ENCODE measurements around the gene TNNI3.

Gene TNNI3

DNA sequence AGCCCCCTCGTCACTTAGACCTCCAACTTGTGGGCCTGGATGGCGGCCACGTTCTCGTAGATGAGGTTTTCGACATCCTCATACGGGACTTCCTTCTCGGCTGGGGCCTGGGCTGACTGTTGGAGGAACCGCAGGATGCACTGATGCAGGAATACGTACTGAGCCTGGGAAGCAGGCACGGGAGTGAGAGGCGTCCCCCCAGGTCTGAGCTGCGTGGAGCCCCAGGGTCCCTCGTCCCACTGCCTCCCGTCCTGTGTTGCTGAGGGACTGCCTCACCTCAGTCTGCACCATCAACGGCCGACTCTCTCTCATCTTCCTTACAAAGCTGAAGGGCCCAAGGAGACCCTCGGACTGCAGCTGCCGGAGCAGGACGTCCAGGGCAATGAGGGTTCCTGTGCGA lies 24.2 kb upstream of the TNNI3 start:
- H3K27me3 ChIP-seq, result peaks cover 7 to 86% of the 10 kb centered on the region in 2 donors
- no peak for DNase-seq
- H3K36me3 ChIP-seq, result no peaks in the 10 kb centered on the region
- peaks cover 0 to 16% (median 13%) of the 10 kb centered on the region in 4 donors for H3K4me1 ChIP-seq
- TF ChIP-seq, protein P1, sequence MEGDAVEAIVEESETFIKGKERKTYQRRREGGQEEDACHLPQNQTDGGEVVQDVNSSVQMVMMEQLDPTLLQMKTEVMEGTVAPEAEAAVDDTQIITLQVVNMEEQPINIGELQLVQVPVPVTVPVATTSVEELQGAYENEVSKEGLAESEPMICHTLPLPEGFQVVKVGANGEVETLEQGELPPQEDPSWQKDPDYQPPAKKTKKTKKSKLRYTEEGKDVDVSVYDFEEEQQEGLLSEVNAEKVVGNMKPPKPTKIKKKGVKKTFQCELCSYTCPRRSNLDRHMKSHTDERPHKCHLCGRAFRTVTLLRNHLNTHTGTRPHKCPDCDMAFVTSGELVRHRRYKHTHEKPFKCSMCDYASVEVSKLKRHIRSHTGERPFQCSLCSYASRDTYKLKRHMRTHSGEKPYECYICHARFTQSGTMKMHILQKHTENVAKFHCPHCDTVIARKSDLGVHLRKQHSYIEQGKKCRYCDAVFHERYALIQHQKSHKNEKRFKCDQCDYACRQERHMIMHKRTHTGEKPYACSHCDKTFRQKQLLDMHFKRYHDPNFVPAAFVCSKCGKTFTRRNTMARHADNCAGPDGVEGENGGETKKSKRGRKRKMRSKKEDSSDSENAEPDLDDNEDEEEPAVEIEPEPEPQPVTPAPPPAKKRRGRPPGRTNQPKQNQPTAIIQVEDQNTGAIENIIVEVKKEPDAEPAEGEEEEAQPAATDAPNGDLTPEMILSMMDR (IDR thresholded peaks at IDR 0.05), result no peak
- no peaks in the 10 kb centered on the region for H3K9me3 ChIP-seq
- intact Hi-C loops (cut with DNase I; ENCODE audit: low total_unique reads), result no loop called here
- H3K4me3 ChIP-seq, result no peak overlapping the region
- no peak overlapping the region for H3K27ac ChIP-seq

DNA sequence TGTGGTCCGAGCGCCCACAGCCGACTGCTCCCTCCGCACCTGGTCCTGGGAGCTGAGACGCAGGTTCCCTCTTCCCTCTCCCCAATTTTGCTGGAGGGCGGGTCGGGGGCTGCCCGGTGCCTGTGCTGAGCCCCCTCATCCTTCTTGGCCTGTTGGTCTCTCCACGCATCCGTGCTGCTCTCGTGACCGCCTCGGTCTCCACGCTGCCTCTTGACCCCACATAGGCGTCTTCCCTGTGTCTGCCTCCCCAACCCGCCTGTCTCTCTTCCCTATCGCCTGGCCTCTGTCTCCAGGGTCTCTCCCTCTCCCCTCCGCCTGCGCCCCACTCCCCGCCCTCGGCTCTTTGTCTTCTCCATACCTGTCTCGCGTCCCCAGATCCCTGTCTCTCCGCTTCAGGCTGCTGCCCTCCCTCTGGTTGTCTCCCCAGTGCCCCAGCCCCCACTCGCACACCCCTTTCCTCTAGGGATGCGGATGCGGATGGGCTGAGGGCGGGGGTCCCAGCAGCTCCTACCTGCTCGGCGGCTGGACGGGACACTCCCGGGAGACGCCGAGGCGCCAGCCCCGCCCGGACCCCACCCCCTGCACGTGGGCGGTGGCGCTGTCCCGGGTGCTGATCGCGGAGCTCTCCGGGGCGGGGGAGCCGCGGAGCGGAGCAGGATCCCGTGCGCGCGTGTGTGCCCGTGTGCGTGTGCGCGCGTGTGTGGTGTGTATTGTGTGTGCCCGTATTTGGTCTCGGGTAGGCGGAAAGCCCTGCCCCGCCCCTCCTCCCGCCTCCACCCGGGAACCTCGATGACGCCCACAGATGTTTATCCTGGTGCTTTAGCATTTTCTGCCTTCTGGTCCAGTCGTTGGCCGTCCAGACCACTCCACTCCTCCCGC lies 22.3 kb upstream of the TNNI3 start, which contains the start of gene SYT5:
Gene SYT5, minus strand, starts transcription at position 684 of the 879 bp plus-strand sequence. CDS start 1,248 bp downstream, outside the sequence.
- TF ChIP-seq, protein P1 (IDR thresholded peaks at IDR 0.05), result no peak
- no peaks in the 10 kb centered on the region for H3K36me3 ChIP-seq
- peaks cover 0 to 18% (median 14%) of the 10 kb centered on the region in 4 donors for H3K4me1 ChIP-seq
- no peak within 1 kb of the TSS for H3K27ac ChIP-seq
- intact Hi-C loops (cut with DNase I; ENCODE audit: low total_unique reads), result no loop called here
- no peaks in the 10 kb centered on the region for H3K9me3 ChIP-seq
- DNase-seq, result no peak
- H3K27me3 ChIP-seq, result peaks cover 7 to 89% of the 10 kb centered on the region in 2 donors
- H3K4me3 ChIP-seq, result peak within 1 kb of the TSS; percentile 24 to 26

DNA sequence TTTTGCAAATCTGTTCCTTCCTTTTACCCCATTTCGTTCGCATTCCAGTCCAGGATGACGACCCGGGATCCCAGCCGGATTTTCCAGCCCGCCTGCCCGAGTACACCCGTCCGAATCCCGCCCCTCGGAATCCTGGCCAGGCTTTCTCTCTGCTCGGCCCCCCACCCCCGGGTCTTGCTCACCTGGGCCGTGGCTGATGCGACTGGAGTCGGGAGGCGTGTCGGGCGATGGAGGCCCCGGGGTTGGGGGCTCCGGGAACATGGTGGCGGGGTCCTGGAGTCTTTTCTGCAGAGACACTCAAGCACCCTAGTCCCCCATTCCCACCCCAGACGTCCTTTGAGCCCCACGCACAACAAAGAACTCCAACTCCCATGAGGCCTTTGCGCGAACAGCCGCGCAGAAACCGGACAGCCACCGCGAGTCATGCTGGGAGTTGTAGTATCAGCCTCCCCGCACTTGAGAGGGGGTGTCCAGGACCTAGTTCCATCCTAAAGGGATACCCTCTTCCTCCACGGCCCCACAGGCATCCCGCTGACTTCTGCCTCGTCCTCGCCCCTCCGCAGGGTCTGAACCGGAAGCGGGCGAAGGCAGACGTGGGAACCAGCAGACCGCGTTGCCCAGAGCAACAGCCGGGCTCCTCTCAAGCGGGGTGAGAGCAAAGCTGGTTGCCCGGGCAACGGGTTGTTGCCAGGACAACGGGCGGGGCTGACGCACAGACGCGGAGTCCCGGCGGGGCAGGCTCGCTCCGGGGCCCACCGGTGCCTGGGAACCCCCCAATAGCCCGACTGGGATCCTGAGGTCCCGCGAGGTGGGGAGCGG lies 21.5 kb upstream of the TNNI3 start:
- no peaks in the 10 kb centered on the region for H3K9me3 ChIP-seq
- intact Hi-C loops (cut with DNase I; ENCODE audit: low total_unique reads), result no loop called here
- H3K27me3 ChIP-seq, result peaks cover 7 to 97% of the 10 kb centered on the region in 2 donors
- peaks cover 0 to 19% (median 16%) of the 10 kb centered on the region in 4 donors for H3K4me1 ChIP-seq
- H3K36me3 ChIP-seq, result no peaks in the 10 kb centered on the region
- no peak for DNase-seq
- peak overlapping the region; percentile 24 to 26 for H3K4me3 ChIP-seq
- H3K27ac ChIP-seq, result no peak overlapping the region
- TF ChIP-seq, protein P1 (IDR thresholded peaks at IDR 0.05), result no peak

GRCh38 chr19:55176076-55176475 lies 18.5 kb upstream of the TNNI3 start:
- Histone ChIP-seq H3K27me3 (peaks cover 9 to 98% of the 10 kb centered on the region in 2 donors), H3K4me1 (peaks cover 0 to 30% (median 23%) of the 10 kb centered on the region in 4 donors), H3K4me3 (no peak overlapping the region), H3K36me3 (no peaks in the 10 kb centered on the region), H3K27ac (no peak overlapping the region), H3K9me3 (no peaks in the 10 kb centered on the region)
- no peak for DNase-seq
- TF ChIP-seq, protein P1 (IDR thresholded peaks at IDR 0.05), result no peak
- intact Hi-C loops (cut with DNase I; ENCODE audit: low total_unique reads), result no loop called here

DNA sequence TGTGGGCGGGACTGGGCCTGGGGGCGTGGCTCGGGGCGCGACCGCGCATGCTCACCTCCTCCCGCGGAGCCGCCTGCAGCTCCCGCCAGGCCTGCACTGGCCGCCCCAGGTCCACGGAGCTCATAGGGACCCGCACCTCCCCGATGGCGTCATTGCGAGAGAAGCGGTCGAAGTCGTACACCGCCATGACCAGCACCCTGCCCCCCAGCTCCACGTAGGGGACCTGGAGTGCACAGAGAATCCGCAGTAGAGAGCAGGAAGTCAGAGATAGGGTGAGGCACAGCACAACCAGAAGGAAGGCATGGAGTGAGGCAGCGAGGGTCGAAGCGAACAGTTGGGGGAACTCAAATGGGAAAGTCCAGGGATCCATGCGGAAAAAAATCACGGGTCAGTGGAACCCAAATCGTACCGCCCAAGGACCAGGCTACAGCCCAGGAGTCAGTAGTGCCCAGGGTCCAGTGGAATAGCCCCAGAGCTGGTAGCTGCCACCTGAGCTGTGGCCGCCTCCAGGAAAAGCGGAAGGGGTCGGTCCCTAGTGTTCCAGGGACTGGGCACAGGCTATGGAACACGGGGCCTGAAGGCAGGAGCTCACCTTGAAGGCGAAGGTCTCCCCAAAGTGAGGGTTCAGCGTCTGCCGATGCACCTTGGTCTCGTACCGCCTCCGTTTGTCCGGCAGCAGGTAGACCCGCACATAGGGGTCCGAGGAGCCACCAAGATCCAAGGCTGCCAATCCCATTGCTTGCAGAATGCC lies 17.8 kb upstream of the TNNI3 start:
- intact Hi-C loops (cut with DNase I; ENCODE audit: low total_unique reads), result no loop called here
- TF ChIP-seq, protein P1 (IDR thresholded peaks at IDR 0.05), result no peak
- Histone ChIP-seq H3K4me3 (no peak overlapping the region), H3K9me3 (no peaks in the 10 kb centered on the region), H3K36me3 (no peaks in the 10 kb centered on the region), H3K27ac (no peak overlapping the region), H3K4me1 (peaks cover 0 to 30% (median 23%) of the 10 kb centered on the region in 4 donors), H3K27me3 (peaks cover 9 to 93% of the 10 kb centered on the region in 2 donors)
- DNase-seq, result no peak

Data from tibial artery (tissue), 4 donors.